ENCODE measurements around the gene PPP1R26.
"Not testable (repeated sequence)": the region's sequence is repeated elsewhere in the genome, so short reads cannot be mapped to it uniquely, and the experiment has no call there.

The PPP1R26 gene

GRCh38 chr9:135458478-135458877 lies 21.1 kb upstream of the PPP1R26 start:
- DNase-seq; in situ Hi-C loops (cut with MboI; ENCODE audit: low pct_unique_long_range_greater_than_20kb, low sequenced_read_pairs): not testable (repeated sequence)

- in situ Hi-C loops (cut with MboI; ENCODE audit: low pct_unique_long_range_greater_than_20kb, low sequenced_read_pairs) = no loop called here
- DNase-seq = no peak
Observed at GRCh38 chr9:135461936-135462335, 17.6 kb upstream of the PPP1R26 start.

- in situ Hi-C loops (cut with MboI; ENCODE audit: low pct_unique_long_range_greater_than_20kb, low sequenced_read_pairs) = no loop called here
- no peak for DNase-seq
Observed at GRCh38 chr9:135463140-135463539, 16.4 kb upstream of the PPP1R26 start.

- no peak for DNase-seq
- in situ Hi-C loops (cut with MboI; ENCODE audit: low pct_unique_long_range_greater_than_20kb, low sequenced_read_pairs) = no loop called here
Observed at GRCh38 chr9:135464181-135464580, 15.4 kb upstream of the PPP1R26 start.

- peak; percentile 40 for DNase-seq
- in situ Hi-C loops (cut with MboI; ENCODE audit: low pct_unique_long_range_greater_than_20kb, low sequenced_read_pairs) = no loop called here
Observed at GRCh38 chr9:135468854-135469521, 10.6 kb upstream of the PPP1R26 start.

- no peak for DNase-seq
- in situ Hi-C loops (cut with MboI; ENCODE audit: low pct_unique_long_range_greater_than_20kb, low sequenced_read_pairs) = no loop called here
Observed at GRCh38 chr9:135471791-135472640, 7.6 kb upstream of the PPP1R26 start.

- DNase-seq = no peak
- in situ Hi-C loops (cut with MboI; ENCODE audit: low pct_unique_long_range_greater_than_20kb, low sequenced_read_pairs) = no loop called here
Observed at GRCh38 chr9:135473972-135474543, 5.5 kb upstream of the PPP1R26 start.

GRCh38 chr9:135474915-135475314 lies 4.7 kb upstream of the PPP1R26 start:
- in situ Hi-C loops (cut with MboI; ENCODE audit: low pct_unique_long_range_greater_than_20kb, low sequenced_read_pairs) = no loop called here

GRCh38 chr9:135476561-135477355 lies 2.8 kb upstream of the PPP1R26 start:
- no peak for DNase-seq
- in situ Hi-C loops (cut with MboI; ENCODE audit: low pct_unique_long_range_greater_than_20kb, low sequenced_read_pairs) = no loop called here

More at GRCh38 chr9:135474915-135475314, 4.7 kb upstream of the PPP1R26 start:
- DNase-seq = peak; percentile 45

GRCh38 chr9:135478191-135478590 lies 1.4 kb upstream of the PPP1R26 start:
- in situ Hi-C loops (cut with MboI; ENCODE audit: low pct_unique_long_range_greater_than_20kb, low sequenced_read_pairs) = no loop called here

GRCh38 chr9:135478829-135479468 lies 633 bp upstream of the PPP1R26 start:
- in situ Hi-C loops (cut with MboI; ENCODE audit: low pct_unique_long_range_greater_than_20kb, low sequenced_read_pairs) = no loop called here
- peak; percentile 46 for DNase-seq

More at GRCh38 chr9:135478191-135478590, 1.4 kb upstream of the PPP1R26 start:
- no peak for DNase-seq

GRCh38 chr9:135480071-135480939 lies 723 bp downstream of the PPP1R26 start:
- DNase-seq = peak; percentile 32
- in situ Hi-C loops (cut with MboI; ENCODE audit: low pct_unique_long_range_greater_than_20kb, low sequenced_read_pairs) = no loop called here

- in situ Hi-C loops (cut with MboI; ENCODE audit: low pct_unique_long_range_greater_than_20kb, low sequenced_read_pairs) = no loop called here
Observed at GRCh38 chr9:135480940-135481310, 1.3 kb downstream of the PPP1R26 start.

GRCh38 chr9:135482015-135482754 lies 2.6 kb downstream of the PPP1R26 start:
- DNase-seq = no peak
- in situ Hi-C loops (cut with MboI; ENCODE audit: low pct_unique_long_range_greater_than_20kb, low sequenced_read_pairs) = no loop called here

More at GRCh38 chr9:135480940-135481310, 1.3 kb downstream of the PPP1R26 start:
- no peak for DNase-seq

- in situ Hi-C loops (cut with MboI; ENCODE audit: low pct_unique_long_range_greater_than_20kb, low sequenced_read_pairs) = no loop called here
Observed at GRCh38 chr9:135484460-135485277, 5.1 kb downstream of the PPP1R26 start.

GRCh38 chr9:135485385-135485784 lies 5.8 kb downstream of the PPP1R26 start:
- in situ Hi-C loops (cut with MboI; ENCODE audit: low pct_unique_long_range_greater_than_20kb, low sequenced_read_pairs) = no loop called here
- DNase-seq = no peak

More at GRCh38 chr9:135484460-135485277, 5.1 kb downstream of the PPP1R26 start:
- no peak for DNase-seq

Data from KBM-7 (cell line).